GM12801 (cell line): ENCODE results near the gene COMMD7.

Experiments used
- CTCF ChIP-seq: IDR thresholded peaks from one replicate; pipeline ENCODE4 v1.5.1; 2011; ENCODE audit warnings: control low read depth; ENCODE audit not compliant: insufficient read length; ENCODE audit errors: extremely low read depth

COMMD7 gene

GRCh38 chr20:32702706-32703425 is 40.4 kb downstream of the COMMD7 start:
- no peak for TF ChIP-seq CTCF

DNA sequence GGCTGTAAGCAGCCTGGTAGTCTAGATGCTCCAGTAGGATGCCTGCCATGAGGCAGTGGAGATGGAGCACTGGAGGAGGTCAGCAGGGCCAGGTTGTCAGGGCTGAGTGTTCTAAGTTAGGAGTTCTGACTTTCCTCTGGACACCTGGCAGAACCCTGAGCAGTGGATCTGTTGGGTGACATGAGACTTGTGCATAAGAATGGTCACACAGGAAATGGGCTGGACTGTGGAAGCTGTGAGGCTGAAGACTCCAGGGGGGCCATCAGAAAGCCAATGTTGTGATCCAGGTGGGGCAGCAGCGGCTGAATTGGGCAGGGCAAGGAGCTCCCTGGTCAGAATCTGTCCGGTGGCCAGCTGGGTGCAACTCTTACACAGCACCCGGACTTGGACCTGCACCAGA is 45.7 kb downstream of the COMMD7 start:
- TF ChIP-seq CTCF, result no peak

- no peak for TF ChIP-seq CTCF
Measured at GRCh38 chr20:32695089-32695488, 48.2 kb downstream of the COMMD7 start.

DNA sequence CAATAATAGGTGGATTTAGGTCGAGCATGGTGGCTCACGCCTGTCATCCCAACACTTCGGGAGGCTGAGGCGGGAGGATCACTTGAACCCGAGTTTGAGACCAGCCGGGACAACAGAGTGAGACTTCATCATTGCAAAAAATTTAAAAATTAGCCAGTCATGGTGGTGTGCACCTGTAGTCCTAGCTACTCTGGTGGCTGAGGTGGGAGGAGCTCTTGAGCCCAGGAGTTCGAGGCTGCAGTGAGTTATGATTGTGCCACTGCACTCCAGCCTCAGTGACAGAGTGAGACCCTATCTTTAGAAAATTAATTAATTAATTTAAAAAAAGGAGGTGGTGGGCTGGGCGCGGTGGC is 56.1 kb downstream of the COMMD7 start:
- TF ChIP-seq CTCF, result no peak

GRCh38 chr20:32686530-32687179 is 56.6 kb downstream of the COMMD7 start:
- no peak for TF ChIP-seq CTCF

GRCh38 chr20:32685541-32686529 is 57.4 kb downstream of the COMMD7 start:
- no peak for TF ChIP-seq CTCF

- no peak for TF ChIP-seq CTCF
Measured at GRCh38 chr20:32682508-32682987, 60.7 kb downstream of the COMMD7 start.
